HG02981 (cell line): ENCODE measurements around the gene SFI1.
"Not testable (repeated sequence)": the region's sequence is repeated elsewhere in the genome, so short reads cannot be mapped to it uniquely, and the experiment has no call there.

ENCODE experiments used
- ATAC-seq: cut with Tn5 transposase; IDR thresholded peaks from one replicate; pipeline ENCODE4 v1.9.1; 2021; ENCODE audit warnings: mild to moderate bottlenecking, moderate library complexity; ENCODE audit not compliant: unreplicated experiment

The SFI1 gene

GRCh38 chr22:31585161-31585859, 89.0 kb downstream of the SFI1 start:
- no peak for ATAC-seq

GRCh38 chr22:31586137-31586920, 90.0 kb downstream of the SFI1 start:
- ATAC-seq: no peak

GRCh38 chr22:31588970-31589675, 92.8 kb downstream of the SFI1 start:
- no peak for ATAC-seq

GRCh38 chr22:31590161-31590560, 93.8 kb downstream of the SFI1 start:
- ATAC-seq: not testable (repeated sequence)

- no peak for ATAC-seq
Measured at GRCh38 chr22:31595271-31595670, 98.9 kb downstream of the SFI1 start.

GRCh38 chr22:31602259-31602952, 106.1 kb downstream of the SFI1 start:
- no peak for ATAC-seq

- no peak for ATAC-seq
Measured at GRCh38 chr22:31603081-31603525, 106.8 kb downstream of the SFI1 start.

- no peak for ATAC-seq
Measured at GRCh38 chr22:31603574-31603973, 107.2 kb downstream of the SFI1 start.

GRCh38 chr22:31604137-31604705, 107.9 kb downstream of the SFI1 start:
- no peak for ATAC-seq

- no peak for ATAC-seq
Measured at GRCh38 chr22:31604746-31605705, 108.7 kb downstream of the SFI1 start.

GRCh38 chr22:31605851-31606585, 109.7 kb downstream of the SFI1 start:
- no peak for ATAC-seq

GRCh38 chr22:31607696-31608095, 111.4 kb downstream of the SFI1 start:
- no peak for ATAC-seq

GRCh38 chr22:31609716-31610115, 113.4 kb downstream of the SFI1 start:
- ATAC-seq: no peak

GRCh38 chr22:31610611-31611010, 114.3 kb downstream of the SFI1 start:
- no peak for ATAC-seq

- ATAC-seq: no peak
Measured at GRCh38 chr22:31611061-31611760, 114.9 kb downstream of the SFI1 start.

- no peak for ATAC-seq
Measured at GRCh38 chr22:31612891-31613285, 116.6 kb downstream of the SFI1 start.

GRCh38 chr22:31613286-31613903, 117.1 kb downstream of the SFI1 start:
- no peak for ATAC-seq

- ATAC-seq: no peak
Measured at GRCh38 chr22:31613904-31614296, 117.6 kb downstream of the SFI1 start.
